G401 (cell line): ENCODE data around the gene OR6K3. TPM values are rescaled to one million over a fixed set of nuclear protein-coding genes. Genes with fewer than 3 reads are reported as not detected.
A peak's percentile ranks its signal among the peaks of the same experiment; 100 is the strongest.
"Not testable (repeated sequence)": the region's sequence is repeated elsewhere in the genome, so short reads cannot be mapped to it uniquely, and the experiment has no call there.

Experiments used
- DNase-seq: peaks from one replicate; pipeline ENCODE4 v3.0.0-alpha.2; 2015; ENCODE audit warnings: low spot score
- in situ Hi-C: cut with HindIII; loops from 2 replicates; pipeline ENCODE4 v1.10.0; 2016; ENCODE audit warnings: low sequenced_read_pairs, mixed read lengths
- total RNA-seq: library from RNA; depleted of rRNA; stranded (reverse); fragments of >200 nt; shearing (Covaris generic); gene quantifications from 2 replicates; pipeline ENCODE4 v1.2.3, GENCODE V29; 2014; rRNA removed

Gene OR6K3
- total RNA-seq, 1 experiment from 2014 or later, result not detected

- no peak for DNase-seq
- in situ Hi-C loops, result no loop called here
Observed at GRCh38 chr1:158689875-158690274, 30.6 kb downstream of the OR6K3 start.

- in situ Hi-C loops, result no loop called here
- peak; percentile 12 for DNase-seq
Observed at GRCh38 chr1:158689110-158689509, 31.4 kb downstream of the OR6K3 start.

- in situ Hi-C loops, DNase-seq: not testable (repeated sequence)
Observed at GRCh38 chr1:158688343-158688742, 32.2 kb downstream of the OR6K3 start.

- in situ Hi-C loops, result no loop called here
- DNase-seq, result no peak
Observed at GRCh38 chr1:158687037-158687436, 33.5 kb downstream of the OR6K3 start.

GRCh38 chr1:158686111-158687009, 34.2 kb downstream of the OR6K3 start, which contains the start of gene SPTA1:
SPTA1 (minus strand) TSS chr1:158686715; CDS start chr1:158686517, 198 bp downstream.
- in situ Hi-C loops, result no loop called here
- DNase-seq, result no peak

GRCh38 chr1:158685085-158685484, 35.4 kb downstream of the OR6K3 start:
- in situ Hi-C loops, result no loop called here
- DNase-seq, result no peak

GRCh38 chr1:158681606-158682005, 38.9 kb downstream of the OR6K3 start:
- no peak for DNase-seq
- in situ Hi-C loops, result no loop called here

- DNase-seq, result no peak
- in situ Hi-C loops, result no loop called here
Observed at GRCh38 chr1:158679289-158679688, 41.2 kb downstream of the OR6K3 start.

GRCh38 chr1:158675563-158676323, 44.8 kb downstream of the OR6K3 start:
- DNase-seq, result no peak
- in situ Hi-C loops, result no loop called here

- in situ Hi-C loops, result no loop called here
Observed at GRCh38 chr1:158674302-158674701, 46.2 kb downstream of the OR6K3 start.

More at GRCh38 chr1:158674302-158674701, 46.2 kb downstream of the OR6K3 start:
- DNase-seq, result no peak

Other genes with a start within 250 kb of the OR6K3 start
- not detected in 2 replicates for gene OR10R2, start 248.5 kb downstream of the OR6K3 start, total RNA-seq
- not detected in 2 replicates for gene OR6Y1, start 166.3 kb downstream of the OR6K3 start, total RNA-seq
- gene OR6P1, start 150.1 kb downstream of the OR6K3 start, total RNA-seq, result not detected in 2 replicates
- not detected in 2 replicates for gene OR10X1, start 140.8 kb downstream of the OR6K3 start, total RNA-seq
- not detected in 2 replicates for gene OR10Z1, start 115.5 kb downstream of the OR6K3 start, total RNA-seq
- not detected in 2 replicates for gene SPTA1, start 34.0 kb downstream of the OR6K3 start, total RNA-seq
- gene OR6K2, start 20.1 kb downstream of the OR6K3 start, total RNA-seq, result not detected in 2 replicates
- gene OR6K6, start 34.0 kb upstream of the OR6K3 start, total RNA-seq, result not detected in 2 replicates
- not detected in 2 replicates for gene OR6N1, start 51.5 kb upstream of the OR6K3 start, total RNA-seq
- gene OR6N2, start 60.5 kb upstream of the OR6K3 start, total RNA-seq, result not detected in 2 replicates
- gene MNDA, start 110.6 kb upstream of the OR6K3 start, total RNA-seq, result not detected in 2 replicates
- gene PYHIN1, start 210.8 kb upstream of the OR6K3 start, total RNA-seq, result not detected in 2 replicates